Posterior vena cava (tissue), 2 donors: ENCODE measurements around the gene MEDAG. TPM values are rescaled to one million over a fixed set of nuclear protein-coding genes. Genes with fewer than 3 reads are reported as not detected.
"Not testable (repeated sequence)": the region's sequence is repeated elsewhere in the genome, so short reads cannot be mapped to it uniquely, and the experiment has no call there.

Source experiments
- DNase-seq: peaks from one replicate; pipeline ENCODE4 v3.0.0-alpha.2; 2020; ENCODE audit warnings: low spot score
- intact Hi-C, 2 donors: fragments of 100-400 bp; cut with DNase I; formaldehyde crosslinking; loops; one replicate each; pipeline versions ENCODE4 v1.14.1 to v1.14.2; 2022 to 2023
- total RNA-seq, 2 donors: library from RNA; stranded (reverse); fragmentation: NEBNext Ultra II Directional; extraction: Animal tissue kit (Norgen Biotek cat#: 25700); gene quantifications; one replicate each; pipeline ENCODE4 v1.2.1, GENCODE V29; 2021
- donor health status: DM: yes; HTN: yes; CAD: no.
- donor health status: DM: yes; HTN: yes; CAD: no.

The MEDAG gene
- total RNA-seq, 2 donors from 2014 or later: 151 to 172 TPM

DNA sequence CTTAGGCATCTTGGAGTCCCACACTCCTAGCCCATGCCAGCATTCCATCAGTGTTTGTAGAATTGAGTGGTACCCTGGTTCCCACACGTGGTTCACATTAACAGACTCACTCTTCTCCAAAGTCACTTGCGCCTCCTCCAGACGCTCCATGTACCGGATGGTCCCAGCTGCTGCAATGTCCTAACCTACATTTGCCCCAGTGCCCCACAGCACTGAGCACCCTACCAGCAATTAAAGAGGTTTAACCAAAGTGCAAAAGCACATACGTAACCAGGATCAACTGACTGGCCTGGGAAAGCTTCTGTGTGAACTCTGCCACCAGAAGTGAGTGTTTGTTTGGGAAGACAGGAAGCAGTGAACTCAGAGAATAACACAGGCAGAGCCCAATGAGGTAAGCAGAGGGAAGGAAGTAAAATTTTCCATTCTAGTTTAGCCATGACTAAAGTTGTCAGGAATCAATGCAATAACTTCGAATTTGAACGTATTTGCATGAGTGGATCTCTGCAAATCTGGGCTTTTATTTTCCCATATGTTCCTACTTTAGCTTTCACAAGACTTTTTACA lies 7.3 kb upstream of the MEDAG start:
- peak; percentile 83 for DNase-seq
- intact Hi-C loops: no loop called here

DNA sequence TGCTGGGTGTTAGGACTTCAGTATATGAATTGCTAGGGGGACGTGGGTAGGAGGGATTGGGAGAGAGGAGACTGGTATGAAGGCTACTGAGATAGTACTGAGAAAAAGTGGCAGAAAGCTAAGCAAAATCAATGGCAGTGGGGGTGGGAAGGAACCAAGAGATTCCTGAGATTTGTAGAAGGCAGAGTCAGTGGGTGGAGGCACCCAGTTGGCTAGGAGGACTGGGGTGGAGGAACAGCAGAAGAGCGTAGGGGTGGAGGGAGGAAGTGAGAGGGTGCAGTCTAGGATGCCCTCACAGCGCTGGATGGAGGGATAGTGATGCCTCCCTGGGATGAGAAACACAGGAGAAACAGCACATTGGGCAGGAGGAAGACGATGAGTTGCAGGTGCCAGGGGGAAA lies 5.6 kb upstream of the MEDAG start:
- DNase-seq: no peak
- intact Hi-C loops: no loop called here

DNA sequence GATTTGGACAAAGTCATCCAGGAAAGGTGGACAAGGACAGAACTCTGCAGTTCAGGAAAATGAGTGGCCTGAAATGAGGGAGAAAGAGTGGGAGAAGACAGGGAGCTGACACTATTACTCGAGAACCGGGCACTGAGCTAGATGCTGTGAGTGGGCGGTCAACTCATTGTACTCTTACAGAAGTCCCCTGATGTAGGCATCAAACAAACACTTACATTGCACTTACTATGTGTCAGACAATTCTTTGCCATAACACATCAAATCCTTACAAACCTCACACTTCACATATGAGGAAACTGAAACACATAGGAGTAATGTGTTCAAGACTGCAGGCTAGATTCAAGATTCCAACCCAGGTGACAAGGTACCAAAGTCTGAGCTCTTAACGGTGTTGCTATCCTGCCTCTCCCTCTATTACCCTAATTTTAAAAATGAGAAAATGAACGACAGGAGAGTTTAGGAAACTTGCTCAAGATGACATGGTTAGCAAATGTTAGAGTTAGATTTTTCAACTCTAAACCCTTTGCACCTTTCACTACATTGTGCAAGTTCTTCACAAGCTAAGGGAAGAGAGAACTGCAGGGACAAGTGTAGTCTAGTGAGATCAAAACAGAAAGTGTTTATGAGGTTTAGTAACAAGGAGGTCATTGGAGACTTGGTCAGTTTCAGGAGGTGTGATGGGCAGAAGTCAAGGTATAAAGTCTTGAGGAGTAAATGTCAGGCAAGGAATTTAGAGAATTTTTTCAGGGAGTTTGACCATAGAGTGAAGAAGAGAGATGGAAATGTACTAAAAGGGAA lies 4.9 kb upstream of the MEDAG start:
- intact Hi-C loops: no loop called here
- no peak for DNase-seq

DNA sequence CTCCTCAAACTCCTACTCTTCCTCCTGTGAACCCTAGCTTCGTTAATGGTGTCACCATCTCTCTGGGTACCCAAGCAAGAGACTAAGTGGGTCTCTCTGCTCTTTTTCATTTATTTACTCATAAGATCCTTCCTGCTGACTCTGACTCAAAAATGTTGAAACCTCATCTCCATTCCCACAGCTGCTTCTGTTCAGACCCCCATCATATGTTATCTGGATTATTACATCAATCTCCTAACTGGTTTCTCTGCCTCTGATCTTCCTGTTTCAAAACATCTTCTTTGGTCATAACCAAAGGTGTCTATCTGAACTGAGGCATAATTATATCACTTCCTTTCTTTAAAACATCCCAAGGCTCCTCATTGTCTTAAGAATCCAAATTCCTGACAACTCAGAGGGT lies 2.0 kb upstream of the MEDAG start:
- intact Hi-C loops: no loop called here
- no peak for DNase-seq

DNA sequence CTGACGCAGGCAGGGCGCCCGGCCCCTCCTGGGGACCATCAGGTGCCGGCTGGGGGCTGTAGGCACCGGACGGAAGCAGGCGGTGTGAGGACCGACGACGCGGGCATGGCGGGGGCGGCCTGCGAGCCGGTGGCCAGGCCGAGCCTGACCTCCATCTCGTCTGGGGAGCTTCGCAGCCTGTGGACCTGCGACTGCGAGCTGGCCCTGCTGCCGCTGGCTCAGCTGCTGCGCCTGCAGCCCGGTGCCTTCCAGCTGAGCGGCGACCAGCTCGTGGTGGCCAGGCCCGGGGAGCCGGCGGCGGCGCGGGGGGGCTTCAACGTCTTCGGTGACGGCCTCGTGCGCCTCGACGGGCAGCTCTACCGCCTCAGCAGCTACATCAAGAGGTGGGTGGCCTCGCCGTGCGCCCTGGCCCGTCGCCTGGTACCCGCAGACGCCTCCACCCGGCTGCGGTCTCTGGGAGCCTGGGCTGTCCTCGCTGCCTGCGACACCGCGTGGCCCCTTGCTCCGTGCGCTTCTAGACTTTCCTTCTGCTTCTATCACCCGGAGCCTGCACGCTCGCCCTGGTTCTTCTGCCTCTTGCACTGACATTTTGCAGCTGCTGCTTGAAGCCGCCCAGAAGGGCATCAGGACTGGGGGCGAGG lies 460 bp downstream of the MEDAG start:
- intact Hi-C loops: loop anchor here in 1 of 2 donors (5.0 kb wide), 1 partner anchor 39 kb away; no protein-coding TSS in a partner anchor
- DNase-seq: peak; percentile 85

DNA sequence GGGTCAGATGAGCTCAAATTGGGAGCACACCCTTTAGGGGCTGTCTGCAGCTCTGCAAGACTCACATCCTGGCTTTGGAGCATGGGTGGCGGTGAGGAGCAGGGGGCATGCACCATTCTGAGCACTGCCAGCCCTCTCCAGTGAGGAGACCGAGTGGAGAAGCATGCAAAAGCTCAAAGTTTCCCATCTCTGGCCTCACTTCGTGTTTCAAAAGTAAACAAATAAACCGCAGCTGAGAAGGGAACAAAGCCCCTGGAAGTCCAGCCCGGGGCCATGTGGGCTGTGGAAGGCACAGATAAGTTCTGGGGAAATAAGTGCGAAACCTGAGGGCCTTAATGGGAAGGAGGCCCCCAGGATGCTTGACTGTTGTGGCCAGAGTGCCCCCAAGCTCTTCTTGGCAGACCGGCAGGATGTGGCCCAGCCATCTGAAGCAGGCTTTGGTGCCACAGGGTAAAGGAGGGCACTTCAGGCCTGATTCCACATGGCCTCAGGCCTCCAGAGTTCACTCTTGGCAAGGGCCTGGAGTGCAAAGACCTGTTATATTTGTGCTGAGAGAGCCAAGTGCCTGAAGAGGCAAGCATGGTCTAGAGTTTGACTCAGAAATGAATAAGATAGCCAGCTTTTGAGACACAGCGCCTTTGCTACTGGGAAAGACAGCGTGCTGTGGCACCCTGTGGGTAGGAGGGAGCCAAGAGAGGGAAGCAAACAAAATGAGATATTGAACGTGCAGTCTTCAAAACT lies 1.2 kb downstream of the MEDAG start:
- intact Hi-C loops: loop anchor here in 1 of 2 donors (5.0 kb wide), 1 partner anchor 40 kb away; no protein-coding TSS in a partner anchor
- DNase-seq: peak; percentile 80

DNA sequence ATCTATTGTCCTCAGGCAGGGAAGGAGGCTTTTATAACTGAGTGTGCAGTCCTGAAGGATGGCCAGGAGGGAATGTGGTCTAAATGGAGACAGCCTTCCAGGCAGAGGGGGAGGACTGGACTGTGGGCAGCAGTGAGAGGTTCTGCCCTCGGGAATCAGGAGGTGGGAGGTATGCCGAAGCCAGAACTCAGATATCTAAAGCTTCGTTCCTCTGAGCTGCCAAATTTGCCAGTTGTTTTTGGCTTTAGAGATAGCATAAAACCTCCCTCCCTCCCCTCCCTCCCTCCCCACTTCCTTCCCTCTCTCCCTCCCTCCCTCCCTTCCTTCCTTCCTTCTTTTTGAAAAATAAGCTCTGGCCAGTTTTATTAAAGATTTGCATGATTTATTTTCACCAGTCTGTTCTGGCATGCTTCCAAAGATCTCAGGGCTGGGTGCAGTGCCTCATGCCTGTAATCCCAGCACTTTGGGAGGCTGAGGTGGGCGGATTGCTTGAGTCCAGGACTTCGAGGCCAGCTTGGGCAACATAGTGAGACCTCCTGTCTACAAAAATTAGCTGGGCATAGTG lies 2.4 kb downstream of the MEDAG start:
- peak; percentile 79 for DNase-seq
- intact Hi-C loops: loop anchor here in 1 of 2 donors (5.0 kb wide), 1 partner anchor 41 kb away; no protein-coding TSS in a partner anchor

DNA sequence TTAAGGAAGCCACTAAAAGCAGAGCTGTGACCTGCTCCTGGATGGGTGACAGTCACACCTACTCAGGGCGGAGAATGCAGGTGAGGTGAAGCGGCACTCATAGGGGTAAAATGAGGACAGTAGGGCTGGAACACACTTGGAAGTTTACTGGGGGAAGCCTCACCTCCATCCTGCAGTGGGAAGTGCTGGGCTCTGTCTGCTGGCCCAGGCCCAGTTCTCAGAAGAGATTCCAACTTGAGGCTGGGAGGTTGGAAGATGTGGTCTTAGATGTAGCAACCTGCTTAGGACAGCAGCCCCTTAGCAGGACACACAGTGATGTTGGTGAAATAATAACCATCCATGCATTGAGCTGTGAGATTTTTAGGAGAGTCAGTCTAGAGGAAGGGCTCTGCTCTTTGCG lies 4.6 kb downstream of the MEDAG start:
- DNase-seq: no peak
- intact Hi-C loops: no loop called here

DNA sequence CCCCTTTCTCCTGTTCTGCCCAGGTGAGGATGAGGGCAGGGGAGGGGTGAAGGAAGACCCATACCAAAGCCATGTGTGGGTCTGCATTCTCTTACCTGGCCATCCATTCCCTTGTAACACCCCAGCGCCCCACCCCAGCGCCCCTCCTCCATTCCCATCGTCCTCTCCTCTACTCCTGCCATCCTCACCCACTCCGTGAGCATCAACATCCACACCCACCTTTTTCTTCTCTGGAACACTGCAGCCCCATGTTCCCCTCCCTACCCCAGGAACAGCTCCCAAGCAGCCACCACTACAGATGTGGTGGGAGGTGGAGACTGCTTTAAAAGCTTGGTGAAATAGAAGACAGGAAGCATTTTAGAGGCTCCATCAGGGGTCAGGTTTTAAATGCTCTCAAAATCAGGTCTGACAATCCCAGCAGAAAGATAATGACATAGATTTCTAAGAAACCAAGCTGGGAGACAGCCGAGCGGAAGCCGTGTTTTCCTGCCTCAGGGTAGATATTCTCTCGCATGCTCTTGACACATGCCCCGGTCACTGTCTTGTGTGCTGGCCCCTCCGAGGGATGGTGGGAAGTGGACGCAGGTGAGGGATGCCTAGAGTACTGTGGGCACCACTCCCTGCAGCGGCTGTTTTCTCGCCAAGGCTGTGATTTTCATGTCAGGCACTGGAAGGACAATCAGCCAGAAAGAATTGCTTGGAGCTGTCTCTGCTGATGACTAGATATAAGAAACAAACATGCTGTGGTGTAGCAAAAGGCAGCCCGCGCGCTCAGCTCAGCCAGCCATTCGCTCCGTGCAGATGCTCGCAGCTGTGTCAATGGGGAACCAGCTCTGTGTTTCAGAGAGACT lies 9.8 kb downstream of the MEDAG start:
- intact Hi-C loops: no loop called here
- no peak for DNase-seq

DNA sequence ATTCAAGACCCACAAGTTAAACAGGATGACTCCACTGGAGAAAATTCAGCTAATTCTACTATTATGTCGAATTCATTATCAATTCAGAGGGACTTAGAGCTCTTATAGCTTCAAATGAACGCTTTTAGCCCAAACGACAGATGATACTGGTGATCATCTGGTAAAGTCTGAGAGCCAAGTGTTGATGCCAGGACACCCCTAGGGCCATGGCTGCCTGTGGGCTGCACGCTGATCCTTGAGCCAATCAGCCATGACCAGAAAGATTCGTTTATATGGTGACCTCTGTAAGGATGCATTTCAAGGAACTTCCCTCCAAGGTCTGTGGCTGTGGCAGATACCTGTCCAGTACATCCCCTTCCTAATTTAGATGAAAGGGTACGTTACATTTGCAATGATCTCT lies 10.9 kb downstream of the MEDAG start:
- intact Hi-C loops: no loop called here

DNA sequence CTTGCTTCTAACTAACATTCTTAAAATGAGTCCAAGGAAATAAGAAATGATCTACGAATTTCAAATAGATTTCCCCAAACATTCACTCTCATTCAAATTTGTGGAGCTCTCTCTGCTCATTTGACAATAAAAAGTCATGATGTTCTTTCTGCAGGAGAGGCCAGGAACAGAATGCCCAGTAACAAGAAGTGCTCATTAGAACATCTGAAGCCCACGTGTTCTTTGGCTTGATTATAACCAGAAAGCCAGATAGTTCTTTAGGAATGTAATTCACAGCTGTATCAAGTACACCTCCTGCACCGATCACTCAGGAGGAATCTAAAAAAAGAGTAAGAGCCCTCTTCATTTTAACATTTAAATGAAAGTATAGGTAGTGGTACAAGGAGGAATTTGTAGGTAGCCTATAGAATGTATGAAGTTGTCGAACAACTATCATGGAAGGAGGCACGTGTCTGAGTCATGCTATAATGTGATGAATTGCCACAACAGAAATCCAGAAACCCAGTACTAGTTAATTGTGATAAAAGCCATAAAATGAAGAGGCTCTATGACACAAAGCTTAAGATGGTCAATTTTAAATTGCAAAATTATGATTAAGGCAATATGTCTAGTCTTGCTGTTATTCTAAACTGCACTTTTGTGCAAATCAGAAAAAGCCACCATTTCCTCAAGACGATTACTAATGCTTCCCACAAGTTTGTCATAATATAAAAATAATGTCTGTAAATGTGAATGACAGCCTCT lies 12.8 kb downstream of the MEDAG start:
- DNase-seq: no peak
- intact Hi-C loops: no loop called here

More for the DNA sequence above, 10.9 kb downstream of the MEDAG start:
- no peak for DNase-seq

DNA sequence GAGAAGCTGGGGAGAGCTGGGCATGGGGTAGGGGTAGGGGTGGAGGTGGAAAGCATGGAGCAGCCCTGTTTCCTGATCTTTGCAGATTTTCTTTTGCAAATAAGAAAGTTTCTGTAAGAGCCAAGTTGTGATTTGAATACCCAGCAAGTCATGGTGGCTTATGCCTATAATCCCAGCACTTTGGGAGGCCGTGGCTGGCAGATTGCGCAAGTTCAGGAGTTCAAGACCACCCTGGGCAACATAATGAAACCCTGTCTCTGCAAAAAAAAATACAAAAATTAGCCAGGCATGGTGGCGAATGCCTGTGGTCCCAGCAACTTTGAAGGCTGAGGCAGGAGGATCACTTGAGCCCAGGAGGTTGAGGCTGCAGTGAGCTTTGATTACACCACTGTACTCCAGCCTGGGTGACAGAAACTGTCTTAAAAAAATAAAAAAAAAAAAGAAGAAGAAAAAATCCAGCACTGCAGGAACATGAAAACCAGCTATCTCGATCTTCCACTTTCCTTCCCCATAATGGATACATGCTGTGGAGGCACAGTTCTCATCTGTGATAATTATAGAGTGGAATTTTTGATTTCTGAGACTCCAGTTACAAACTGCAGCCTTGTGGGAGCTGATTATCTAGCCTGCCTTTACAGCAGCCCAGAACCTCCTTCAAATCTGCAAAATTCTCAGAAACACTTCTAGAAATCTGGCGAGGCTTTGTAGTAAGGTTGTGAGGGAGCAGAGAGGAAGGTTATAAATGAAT lies 14.3 kb downstream of the MEDAG start:
- intact Hi-C loops: no loop called here
- DNase-seq: no peak

DNA sequence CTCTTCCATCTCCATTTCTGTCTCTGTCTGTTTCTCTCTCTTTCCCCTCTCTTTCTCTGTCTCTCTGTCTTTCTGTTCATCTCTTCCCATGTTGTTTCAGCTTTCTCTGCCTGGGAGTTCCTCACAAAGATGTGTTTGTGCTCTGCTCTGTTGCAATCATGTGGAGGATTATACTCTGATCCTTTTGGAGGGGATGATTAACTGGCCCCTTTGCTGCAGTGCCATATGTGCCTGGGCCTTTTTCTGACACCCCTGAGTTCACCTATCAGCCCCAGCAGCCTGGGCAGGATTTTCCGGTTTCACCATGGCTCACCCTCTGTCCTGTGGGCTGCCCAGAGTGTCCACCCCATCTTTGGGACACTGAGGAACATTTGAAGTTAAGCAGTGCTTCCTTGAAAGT lies 17.3 kb downstream of the MEDAG start:
- intact Hi-C loops: no loop called here
- no peak for DNase-seq

DNA sequence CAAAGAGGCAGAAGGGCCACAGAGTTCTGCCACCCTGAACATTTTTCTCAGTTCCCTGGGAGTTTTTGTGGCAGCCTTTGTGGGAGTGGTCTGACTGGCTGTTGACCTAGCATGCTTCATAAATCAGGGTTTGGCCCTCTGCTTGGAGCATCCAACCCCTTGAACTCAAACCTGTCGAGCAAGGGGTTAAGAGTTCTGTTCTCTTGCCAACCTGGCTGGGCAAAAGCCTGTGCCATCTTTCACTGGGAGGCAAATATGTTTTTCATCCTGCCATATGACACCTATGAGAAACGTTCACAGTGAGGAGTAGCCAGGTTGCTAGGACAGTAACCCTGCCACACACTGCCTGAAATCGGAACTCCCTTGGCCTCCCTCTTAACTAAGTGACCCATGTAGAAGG lies 18.6 kb downstream of the MEDAG start:
- no peak for DNase-seq
- intact Hi-C loops: no loop called here

DNA sequence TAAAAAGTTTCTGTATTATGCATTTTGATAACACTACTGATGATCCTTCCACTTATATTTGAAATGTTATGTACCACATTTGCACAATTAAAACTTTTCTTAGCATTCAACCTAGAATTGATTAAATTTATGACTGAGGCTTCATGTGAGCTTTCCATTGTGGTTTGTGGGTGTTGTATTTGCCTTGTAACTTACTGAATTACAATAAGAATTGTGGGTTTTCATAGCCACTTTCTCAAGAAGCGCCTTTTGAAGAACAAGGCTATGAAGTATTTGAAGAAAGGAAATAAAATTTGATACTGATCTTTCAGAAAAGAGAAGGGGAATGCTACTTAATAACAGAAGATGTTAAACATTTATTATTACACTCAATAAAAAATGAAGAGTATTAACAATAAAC lies 19.4 kb downstream of the MEDAG start:
- intact Hi-C loops: no loop called here
- no peak for DNase-seq

DNA sequence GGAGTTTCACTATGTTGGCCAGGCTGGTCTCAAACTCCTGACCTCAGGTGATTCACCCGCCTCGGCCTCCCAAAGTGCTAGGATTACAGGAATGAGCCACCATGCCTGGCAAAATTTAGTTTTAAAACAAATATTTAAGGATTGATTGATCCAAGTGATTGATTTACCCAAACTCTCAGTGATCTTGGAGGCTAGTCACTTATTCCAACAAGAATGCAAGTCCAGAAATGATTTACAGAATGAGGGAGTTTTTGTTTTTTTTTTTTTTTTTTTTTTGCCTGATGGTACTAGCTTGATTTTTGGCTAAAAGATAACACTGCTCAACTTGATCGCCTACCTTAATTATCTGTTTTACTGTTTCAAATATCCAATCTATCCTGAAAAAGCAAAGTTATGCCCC lies 20.7 kb downstream of the MEDAG start:
- DNase-seq: no peak
- intact Hi-C loops: no loop called here

DNA sequence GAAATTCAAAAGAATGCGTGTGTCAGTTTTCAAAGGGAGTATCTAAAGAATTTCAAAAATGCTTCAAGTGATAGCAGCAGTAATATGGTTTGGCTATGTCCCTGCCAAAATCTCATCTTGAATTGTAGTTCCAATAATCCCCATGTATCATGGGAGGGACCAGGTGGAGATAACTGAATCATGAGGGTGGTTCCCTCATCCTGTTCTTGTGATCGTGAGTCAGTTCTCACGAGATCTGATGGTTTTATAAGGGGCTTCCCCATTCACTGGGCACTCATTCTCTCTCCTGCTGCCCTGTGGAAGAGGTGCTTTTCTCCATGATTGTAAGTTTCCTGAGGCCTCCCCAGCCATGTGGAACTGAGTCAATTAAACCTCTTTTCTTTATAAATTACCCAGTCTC lies 21.1 kb downstream of the MEDAG start:
- DNase-seq, intact Hi-C loops: not testable (repeated sequence)
